GM12878 (cell line): ENCODE measurements around the gene PRSS36. TPM values are rescaled to one million over a fixed set of nuclear protein-coding genes. Genes with fewer than 3 reads are reported as not detected.

Experiments
- CEBPZ ChIP-seq: fragments of 150-350 bp; IDR thresholded peaks from 2 replicates; pipeline ENCODE4 v1.6.1; 2016; ENCODE audit warnings: low read depth, low read length
- FOXM1 ChIP-seq: IDR thresholded peaks from 2 replicates; pipeline ENCODE4 v1.6.1; 2012; ENCODE audit warnings: low read depth, mild to moderate bottlenecking, inconsistent platforms, low read length, moderate library complexity
- HCFC1 ChIP-seq: fragments of 150-350 bp; IDR thresholded peaks from 2 replicates; pipeline ENCODE4 v1.6.1; 2014; ENCODE audit warnings: low read length
- HDAC6 ChIP-seq: fragments of 200-600 bp; sonication (generic); IDR thresholded peaks from one replicate; pipeline ENCODE4 v1.8.0; 2017; ENCODE audit warnings: antibody characterized with exemption; ENCODE audit not compliant: unreplicated experiment
- HDGF ChIP-seq: fragments of 450-650 bp; IDR thresholded peaks from 2 replicates; pipeline ENCODE4 v1.6.1; 2016; ENCODE audit warnings: antibody characterized with exemption
- IRF3 ChIP-seq: fragments of 450-650 bp; IDR thresholded peaks from 2 replicates; pipeline ENCODE4 v1.6.1; 2014; ENCODE audit warnings: mild to moderate bottlenecking
- MLLT1 ChIP-seq: fragments of 450-650 bp; IDR thresholded peaks from 2 replicates; pipeline ENCODE4 v1.6.1; 2016; ENCODE audit warnings: mild to moderate bottlenecking
- NBN ChIP-seq: fragments of 450-650 bp; IDR thresholded peaks from 2 replicates; pipeline ENCODE4 v1.6.1; 2016
- PML ChIP-seq: IDR thresholded peaks from 2 replicates; pipeline ENCODE4 v1.6.1; 2012; ENCODE audit warnings: low read length, inconsistent platforms
- POLR2A ChIP-seq: IDR thresholded peaks from 2 replicates; pipeline ENCODE4 v1.6.1; 2011; ENCODE audit warnings: low read depth, mild to moderate bottlenecking, low read length
- POLR2AphosphoS2 ChIP-seq: IDR thresholded peaks from 2 replicates; pipeline ENCODE4 v1.6.1; 2011; ENCODE audit warnings: low read depth, mild to moderate bottlenecking, low read length, improper control_type of control experiment, moderate library complexity
- RB1 ChIP-seq: fragments of 450-650 bp; formaldehyde crosslinking; IDR thresholded peaks from 2 replicates; pipeline ENCODE4 v1.6.1; 2017; ENCODE audit warnings: mild to moderate bottlenecking, borderline replicate concordance
- SP1 ChIP-seq: IDR thresholded peaks from one replicate; pipeline ENCODE4 v1.6.1; 2011; ENCODE audit warnings: low read depth, low read length
- SRF ChIP-seq, 2 experiments: IDR thresholded peaks; 2 replicates each; pipeline ENCODE4 v1.6.1; 2011; ENCODE audit warnings: low read depth in 2 of 2, low read length in 2 of 2, mild to moderate bottlenecking in 1 of 2, moderate library complexity in 1 of 2
- TCF3 ChIP-seq: IDR thresholded peaks from 2 replicates; pipeline ENCODE4 v1.6.1; 2012; ENCODE audit warnings: low read depth, mild to moderate bottlenecking, low read length, borderline replicate concordance; ENCODE audit not compliant: insufficient read depth
- USF1 ChIP-seq: IDR thresholded peaks from 2 replicates; pipeline ENCODE4 v1.6.1; 2011; ENCODE audit warnings: borderline replicate concordance, low read depth, mild to moderate bottlenecking, moderate library complexity, mixed read lengths, low read length; ENCODE audit not compliant: insufficient read depth; ENCODE audit errors: extremely low read length
- ZNF217 ChIP-seq: fragments of 450-650 bp; IDR thresholded peaks from 2 replicates; pipeline ENCODE4 v1.6.1; 2017; ENCODE audit warnings: antibody characterized with exemption, mild to moderate bottlenecking
- polyA plus RNA-seq, 11 experiments: library from polyadenylated mRNA; depleted of rRNA in 4 of 11; unstranded in 6 of 11; stranded (reverse) in 5 of 11; fragments of >200 nt; fragmentation: Nextera tagmentation in 4 of 11; fragmentation: Illumina TruSeq in 1 of 11; extraction: Ambion mirVana in 4 of 11; extraction: Trizol in 1 of 11; gene quantifications; 1 replicate in 1 of 11; 2 replicates in 10 of 11; pipeline versions ENCODE4 v1.2.1 to v1.2.3, GENCODE V29; 2011 to 2016; ENCODE audit warnings: inconsistent platforms in 2 of 11, missing spikeins in 2 of 11, low read depth in 1 of 11
- total RNA-seq, 4 experiments: library from RNA; depleted of rRNA in 3 of 4; stranded (reverse); fragments of >200 nt in 3 of 4; fragmentation: Illumina TruSeq in 1 of 4; extraction: Trizol in 1 of 4; gene quantifications; 2 replicates each; pipeline versions ENCODE4 v1.2.1 to v1.2.3, GENCODE V29; 2013 to 2021
- TF ChIP-seq, protein P1 (sequence below): IDR thresholded peaks from 2 replicates; pipeline ENCODE4 v1.6.1; 2011; ENCODE audit warnings: low read depth, low read length, improper control_type of control experiment, borderline replicate concordance
- TF ChIP-seq, protein P2 (sequence below): IDR thresholded peaks from 2 replicates; pipeline ENCODE4 v1.6.1; 2011; ENCODE audit warnings: mild to moderate bottlenecking, low read depth, low read length, moderate library complexity; ENCODE audit not compliant: insufficient replicate concordance
- TF ChIP-seq, protein P3 (sequence below): fragments of 450-650 bp; IDR thresholded peaks from 2 replicates; pipeline ENCODE4 v1.6.1; 2016; ENCODE audit warnings: mild to moderate bottlenecking

Gene PRSS36
- total and polyA plus RNA-seq, 10 of the 15 experiments (the other 5 are each of a cell fraction or from before 2014, with no cell fraction given) = 0.11 to 1.1 (median 0.17) TPM; not detected in 3

GRCh38 chr16:31094424-31095120 lies 55.3 kb downstream of the PRSS36 start, which contains the start of gene VKORC1 (continued):
- TF ChIP-seq PML (no peak; the same call in 1 of the 2 replicates), HDGF (peak; percentile 61; the same call in 1 of the 2 replicates), POLR2AphosphoS2 (no peak), HCFC1 (peak; percentile 89), MLLT1 (no peak), USF1 (no peak), SP1 (peak; percentile 52), NBN (0 out of 2 replicates have a peak, but pooled peaks have one; percentile 53), FOXM1 (no peak), RB1 (peak; percentile 18; the same call in 1 of the 2 replicates), SRF (IDR thresholded peaks at IDR 0.05; ENCODE audit: low read depth in 2 of 2, low read length in 2 of 2) (peak in 1 of 2 experiments; percentile 5; a peak in 1 of 4 replicates), CEBPZ (no peak), HDAC6 (no peak), ZNF217 (no peak), POLR2A (peak; percentile 79), TCF3 (0 out of 2 replicates have a peak, but pooled peaks have one; percentile 8), IRF3 (peak; percentile 57; the same call in 1 of the 2 replicates)
- TF ChIP-seq, protein P1, sequence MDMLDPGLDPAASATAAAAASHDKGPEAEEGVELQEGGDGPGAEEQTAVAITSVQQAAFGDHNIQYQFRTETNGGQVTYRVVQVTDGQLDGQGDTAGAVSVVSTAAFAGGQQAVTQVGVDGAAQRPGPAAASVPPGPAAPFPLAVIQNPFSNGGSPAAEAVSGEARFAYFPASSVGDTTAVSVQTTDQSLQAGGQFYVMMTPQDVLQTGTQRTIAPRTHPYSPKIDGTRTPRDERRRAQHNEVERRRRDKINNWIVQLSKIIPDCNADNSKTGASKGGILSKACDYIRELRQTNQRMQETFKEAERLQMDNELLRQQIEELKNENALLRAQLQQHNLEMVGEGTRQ = no peak
- TF ChIP-seq, protein P2, sequence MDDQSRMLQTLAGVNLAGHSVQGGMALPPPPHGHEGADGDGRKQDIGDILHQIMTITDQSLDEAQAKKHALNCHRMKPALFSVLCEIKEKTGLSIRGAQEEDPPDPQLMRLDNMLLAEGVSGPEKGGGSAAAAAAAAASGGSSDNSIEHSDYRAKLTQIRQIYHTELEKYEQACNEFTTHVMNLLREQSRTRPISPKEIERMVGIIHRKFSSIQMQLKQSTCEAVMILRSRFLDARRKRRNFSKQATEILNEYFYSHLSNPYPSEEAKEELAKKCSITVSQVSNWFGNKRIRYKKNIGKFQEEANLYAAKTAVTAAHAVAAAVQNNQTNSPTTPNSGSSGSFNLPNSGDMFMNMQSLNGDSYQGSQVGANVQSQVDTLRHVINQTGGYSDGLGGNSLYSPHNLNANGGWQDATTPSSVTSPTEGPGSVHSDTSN = peak; percentile 64
- TF ChIP-seq, protein P3, sequence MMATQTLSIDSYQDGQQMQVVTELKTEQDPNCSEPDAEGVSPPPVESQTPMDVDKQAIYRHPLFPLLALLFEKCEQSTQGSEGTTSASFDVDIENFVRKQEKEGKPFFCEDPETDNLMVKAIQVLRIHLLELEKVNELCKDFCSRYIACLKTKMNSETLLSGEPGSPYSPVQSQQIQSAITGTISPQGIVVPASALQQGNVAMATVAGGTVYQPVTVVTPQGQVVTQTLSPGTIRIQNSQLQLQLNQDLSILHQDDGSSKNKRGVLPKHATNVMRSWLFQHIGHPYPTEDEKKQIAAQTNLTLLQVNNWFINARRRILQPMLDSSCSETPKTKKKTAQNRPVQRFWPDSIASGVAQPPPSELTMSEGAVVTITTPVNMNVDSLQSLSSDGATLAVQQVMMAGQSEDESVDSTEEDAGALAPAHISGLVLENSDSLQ = peak; percentile 93
